Progenitor cell of endocrine pancreas (in vitro differentiated cells): ENCODE results near the gene GARIN5A. TPM values are rescaled to one million over a fixed set of nuclear protein-coding genes. Genes with fewer than 3 reads are reported as not detected.

ENCODE experiments used
- DNase-seq: peaks from one replicate; pipeline ENCODE4 v3.0.0; 2021; ENCODE audit warnings: low spot score; ENCODE audit not compliant: unreplicated experiment
- H3K27ac Mint-ChIP-seq: 2 replicates; pipeline ENCODE4 v1.8.0; 2021; ENCODE audit warnings: mild to moderate bottlenecking, moderate library complexity, mixed read lengths
- H3K27me3 Mint-ChIP-seq: 2 replicates; pipeline ENCODE4 v1.8.0; 2021; ENCODE audit warnings: mixed read lengths
- H3K36me3 Mint-ChIP-seq: 2 replicates; pipeline ENCODE4 v1.8.0; 2022; ENCODE audit warnings: mixed read lengths; ENCODE audit not compliant: insufficient read depth
- H3K4me1 Mint-ChIP-seq: 2 replicates; pipeline ENCODE4 v1.8.0; 2021; ENCODE audit warnings: low read depth, mixed read lengths
- H3K4me3 Mint-ChIP-seq: 2 replicates; pipeline ENCODE4 v1.8.0; 2021; ENCODE audit warnings: low read depth, mild to moderate bottlenecking, moderate library complexity, mixed read lengths
- H3K9me3 Mint-ChIP-seq: 2 replicates; pipeline ENCODE4 v1.8.0; 2021; ENCODE audit warnings: low read depth, mixed read lengths
- total RNA-seq: library from RNA; stranded (reverse); gene quantifications from 2 replicates; pipeline ENCODE4 v1.2.1, GENCODE V29; 2021
- TF ChIP-seq, protein P1 (sequence below): fragments of 200-600 bp; sonication (generic); IDR thresholded peaks from one replicate; pipeline ENCODE4 v1.5.0; 2021; ENCODE audit warnings: antibody characterized with exemption, mild to moderate bottlenecking; ENCODE audit not compliant: unreplicated experiment

Gene GARIN5A
- total RNA-seq, 1 donor from 2014 or later: 11.6 TPM

DNA sequence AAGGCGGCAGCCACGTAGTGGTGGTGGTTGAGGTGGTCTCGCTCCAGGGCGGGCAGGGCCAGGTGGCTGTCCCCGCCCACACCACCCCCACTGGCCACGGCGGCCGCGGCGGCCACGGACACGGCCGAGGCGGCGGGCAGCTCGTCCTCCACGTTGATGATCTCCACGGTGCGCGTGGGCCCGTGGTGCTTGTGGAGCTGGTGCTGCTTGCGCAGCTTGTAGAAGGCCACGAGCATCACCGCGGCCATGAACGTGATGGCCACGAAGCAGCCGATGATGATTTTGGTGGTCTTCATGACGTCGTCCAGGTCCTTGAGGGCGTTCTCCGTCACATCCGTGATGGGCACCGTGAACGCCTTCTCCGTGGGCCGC is 41.0 kb upstream of the GARIN5A start:
- Mint-ChIP-seq H3K27ac (no peak overlapping the region), H3K9me3 (no peaks in the 10 kb centered on the region), H3K4me3 (no peak overlapping the region), H3K4me1 (no peaks in the 10 kb centered on the region), H3K36me3 (no peaks in the 10 kb centered on the region), H3K27me3 (no peaks in the 10 kb centered on the region)
- TF ChIP-seq, protein P1, sequence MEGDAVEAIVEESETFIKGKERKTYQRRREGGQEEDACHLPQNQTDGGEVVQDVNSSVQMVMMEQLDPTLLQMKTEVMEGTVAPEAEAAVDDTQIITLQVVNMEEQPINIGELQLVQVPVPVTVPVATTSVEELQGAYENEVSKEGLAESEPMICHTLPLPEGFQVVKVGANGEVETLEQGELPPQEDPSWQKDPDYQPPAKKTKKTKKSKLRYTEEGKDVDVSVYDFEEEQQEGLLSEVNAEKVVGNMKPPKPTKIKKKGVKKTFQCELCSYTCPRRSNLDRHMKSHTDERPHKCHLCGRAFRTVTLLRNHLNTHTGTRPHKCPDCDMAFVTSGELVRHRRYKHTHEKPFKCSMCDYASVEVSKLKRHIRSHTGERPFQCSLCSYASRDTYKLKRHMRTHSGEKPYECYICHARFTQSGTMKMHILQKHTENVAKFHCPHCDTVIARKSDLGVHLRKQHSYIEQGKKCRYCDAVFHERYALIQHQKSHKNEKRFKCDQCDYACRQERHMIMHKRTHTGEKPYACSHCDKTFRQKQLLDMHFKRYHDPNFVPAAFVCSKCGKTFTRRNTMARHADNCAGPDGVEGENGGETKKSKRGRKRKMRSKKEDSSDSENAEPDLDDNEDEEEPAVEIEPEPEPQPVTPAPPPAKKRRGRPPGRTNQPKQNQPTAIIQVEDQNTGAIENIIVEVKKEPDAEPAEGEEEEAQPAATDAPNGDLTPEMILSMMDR: no peak
- DNase-seq: no peak

DNA sequence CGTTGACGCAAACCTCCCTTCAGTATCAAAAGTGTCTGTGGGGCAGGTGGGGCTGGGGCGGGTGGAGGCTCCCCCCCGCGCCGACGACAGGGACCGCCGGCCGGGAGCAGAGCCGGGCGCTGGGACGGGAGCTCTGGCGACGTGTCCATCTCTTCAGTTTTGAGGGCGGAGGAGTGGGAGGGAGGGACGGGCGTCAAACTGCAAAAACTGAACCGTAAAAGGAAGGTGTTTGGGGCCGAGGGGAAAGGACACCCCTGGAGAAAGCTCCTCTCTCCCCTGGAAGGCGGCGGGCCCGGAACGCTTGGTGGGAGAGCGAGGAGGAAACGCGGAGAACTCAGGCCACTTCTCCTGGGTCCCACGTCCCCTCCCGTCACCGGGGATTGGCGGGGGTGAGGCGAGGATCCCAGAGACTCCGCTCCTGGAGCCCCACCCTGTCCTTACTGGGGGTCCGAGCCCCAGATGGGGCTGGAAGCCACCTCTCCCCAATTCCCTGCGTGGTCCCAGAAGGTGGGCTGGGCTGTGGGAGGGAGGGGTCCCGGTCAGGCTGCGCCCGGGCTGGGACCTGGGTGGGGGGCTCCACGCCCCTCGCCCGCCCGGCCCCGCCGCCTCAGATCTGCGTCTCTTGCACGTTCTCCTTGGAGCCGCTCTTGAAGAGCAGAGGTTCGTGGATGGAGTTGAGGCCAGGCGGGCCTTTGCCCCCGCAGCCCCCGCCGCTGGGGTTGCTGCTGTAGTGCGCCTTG is 40.5 kb upstream of the GARIN5A start:
- Mint-ChIP-seq H3K27ac (no peak overlapping the region), H3K4me1 (no peaks in the 10 kb centered on the region), H3K27me3 (no peaks in the 10 kb centered on the region), H3K4me3 (no peak overlapping the region), H3K9me3 (no peaks in the 10 kb centered on the region), H3K36me3 (no peaks in the 10 kb centered on the region)
- TF ChIP-seq, protein P1: no peak
- no peak for DNase-seq

DNA sequence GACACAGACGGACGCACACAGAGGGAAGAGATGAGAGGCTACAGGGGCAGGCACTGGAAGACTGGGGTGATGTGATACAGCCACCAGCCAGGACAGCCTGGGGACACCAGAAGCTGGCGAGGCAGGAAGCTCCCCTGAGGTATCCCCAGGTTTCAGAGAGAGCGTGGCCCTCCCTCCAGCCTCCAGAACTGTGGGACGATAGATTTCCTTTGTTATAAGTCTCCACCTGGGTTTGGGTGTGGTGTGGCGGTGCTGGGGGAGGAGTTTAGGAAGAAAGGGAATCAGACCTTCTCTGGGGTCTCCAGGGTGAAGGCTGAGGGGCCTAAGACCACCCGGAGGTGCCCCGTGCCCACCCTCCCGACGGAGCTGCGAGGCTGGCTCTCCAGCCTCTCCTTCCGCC is 39.8 kb upstream of the GARIN5A start:
- peaks cover 2% of the 10 kb centered on the region for H3K4me1 Mint-ChIP-seq
- TF ChIP-seq, protein P1: no peak
- DNase-seq: no peak
- no peaks in the 10 kb centered on the region for H3K9me3 Mint-ChIP-seq
- H3K36me3 Mint-ChIP-seq: no peaks in the 10 kb centered on the region
- H3K4me3 Mint-ChIP-seq: no peak overlapping the region
- no peak overlapping the region for H3K27ac Mint-ChIP-seq
- H3K27me3 Mint-ChIP-seq: no peaks in the 10 kb centered on the region

DNA sequence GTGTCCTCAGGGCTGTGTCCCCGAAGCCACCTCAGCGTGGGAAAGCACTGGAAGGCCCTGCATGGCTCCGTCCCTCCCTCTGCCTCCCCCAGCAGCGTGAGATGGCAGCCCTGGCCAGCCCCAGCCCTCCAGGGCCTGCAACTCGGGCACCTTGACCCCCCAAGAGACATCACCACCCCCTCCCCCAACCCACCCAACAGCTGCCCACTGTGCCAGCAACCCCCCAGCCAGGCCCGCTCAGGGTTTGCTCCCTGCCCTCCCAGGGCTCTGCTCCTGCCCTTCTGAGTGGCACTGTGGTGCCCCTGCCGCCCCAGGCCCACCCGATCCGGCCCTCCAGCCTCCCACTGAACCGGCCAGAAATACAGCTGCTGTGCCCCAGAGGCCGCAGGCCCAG is 38.5 kb upstream of the GARIN5A start:
- no peak overlapping the region for H3K4me3 Mint-ChIP-seq
- peaks cover 6% of the 10 kb centered on the region for H3K4me1 Mint-ChIP-seq
- no peaks in the 10 kb centered on the region for H3K9me3 Mint-ChIP-seq
- no peaks in the 10 kb centered on the region for H3K36me3 Mint-ChIP-seq
- H3K27me3 Mint-ChIP-seq: no peaks in the 10 kb centered on the region
- no peak overlapping the region for H3K27ac Mint-ChIP-seq
- TF ChIP-seq, protein P1: no peak
- DNase-seq: no peak

DNA sequence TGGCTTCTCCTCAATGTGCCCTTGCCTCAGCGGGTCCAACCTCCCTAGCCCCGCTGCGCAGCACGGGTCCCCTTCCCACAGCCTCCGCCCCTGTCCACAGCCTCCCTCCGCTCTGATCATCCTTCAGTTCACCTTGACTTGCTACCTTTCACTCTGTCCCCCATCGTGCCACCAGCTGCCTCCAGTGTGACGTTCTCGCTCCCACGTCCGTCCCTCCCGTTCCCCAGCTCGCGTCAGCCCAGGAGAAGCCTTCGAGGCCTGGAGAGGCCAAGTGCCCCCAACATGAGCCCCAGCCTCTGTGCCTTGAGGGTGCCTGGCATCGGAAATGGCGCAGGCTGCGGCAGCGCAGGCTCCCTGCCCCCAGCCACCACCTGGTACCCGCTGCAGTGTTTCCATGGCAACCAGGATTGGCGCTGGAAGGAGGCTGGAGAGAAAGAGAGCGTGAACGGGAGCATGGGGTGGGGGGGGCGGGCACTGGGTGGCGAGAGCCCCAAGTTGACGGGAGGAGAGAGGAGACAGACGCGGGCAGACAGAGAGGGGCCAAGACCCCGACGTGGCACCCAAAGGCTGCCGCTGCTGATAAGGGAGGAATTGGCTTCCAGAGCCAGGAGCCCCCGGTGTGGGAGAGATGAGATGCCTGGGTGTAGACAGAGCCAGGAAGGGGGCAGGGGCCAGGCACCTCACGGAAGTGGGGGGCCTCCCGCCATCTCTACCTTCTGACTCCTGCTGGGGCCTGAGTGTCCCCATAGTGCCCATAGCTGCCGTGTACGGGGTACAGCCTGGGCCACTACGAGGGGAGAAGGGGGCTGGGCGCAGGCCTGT is 37.9 kb upstream of the GARIN5A start:
- DNase-seq: no peak
- H3K36me3 Mint-ChIP-seq: no peaks in the 10 kb centered on the region
- no peaks in the 10 kb centered on the region for H3K9me3 Mint-ChIP-seq
- TF ChIP-seq, protein P1: no peak
- H3K27me3 Mint-ChIP-seq: no peaks in the 10 kb centered on the region
- H3K4me1 Mint-ChIP-seq: peaks cover 6% of the 10 kb centered on the region
- H3K4me3 Mint-ChIP-seq: no peak overlapping the region
- H3K27ac Mint-ChIP-seq: no peak overlapping the region
